HG02588 (cell line): Measurements from ENCODE around the gene ERLIN1.

ENCODE experiments used
- ATAC-seq: cut with Tn5 transposase; IDR thresholded peaks from one replicate; pipeline ENCODE4 v1.9.1; 2021; ENCODE audit warnings: mild to moderate bottlenecking, moderate library complexity; ENCODE audit not compliant: unreplicated experiment

Gene ERLIN1

DNA sequence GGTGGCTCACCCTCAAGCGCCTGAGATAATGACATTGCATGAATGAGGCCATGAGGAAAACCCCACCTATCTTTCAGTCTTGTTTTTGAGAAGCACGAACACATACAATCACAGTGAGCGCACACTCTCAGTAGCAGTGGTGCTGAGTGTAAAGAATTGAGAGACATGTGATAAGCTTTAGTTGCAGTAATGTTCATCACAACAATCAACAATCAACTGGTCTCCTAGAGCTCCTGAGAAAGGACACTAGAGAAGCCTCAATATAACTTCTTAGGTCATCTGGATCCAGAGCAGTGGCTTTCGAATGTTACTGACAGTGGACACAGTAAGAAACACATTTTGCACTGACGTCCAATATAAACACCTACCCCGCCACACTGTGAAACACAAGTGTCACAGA lies 12.8 kb downstream of the ERLIN1 start:
- ATAC-seq = no peak

DNA sequence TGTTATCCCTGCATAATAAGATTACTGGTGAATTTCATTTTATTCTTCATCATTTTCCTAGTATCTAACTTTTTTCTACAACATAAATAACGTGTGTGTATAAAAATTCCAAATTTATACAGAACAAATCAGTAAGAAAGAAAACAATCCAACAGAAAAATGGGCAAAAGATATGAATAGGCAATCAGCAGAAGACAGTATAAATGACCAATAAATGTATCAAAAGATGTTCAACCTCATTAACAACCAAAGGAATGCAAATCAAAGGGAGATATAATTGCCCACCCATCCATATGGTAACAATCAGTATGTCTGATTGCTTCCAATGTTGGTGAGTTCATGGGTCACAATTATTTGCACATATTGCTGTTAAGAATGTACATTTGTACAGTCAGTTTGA lies 13.5 kb downstream of the ERLIN1 start:
- ATAC-seq = no peak

DNA sequence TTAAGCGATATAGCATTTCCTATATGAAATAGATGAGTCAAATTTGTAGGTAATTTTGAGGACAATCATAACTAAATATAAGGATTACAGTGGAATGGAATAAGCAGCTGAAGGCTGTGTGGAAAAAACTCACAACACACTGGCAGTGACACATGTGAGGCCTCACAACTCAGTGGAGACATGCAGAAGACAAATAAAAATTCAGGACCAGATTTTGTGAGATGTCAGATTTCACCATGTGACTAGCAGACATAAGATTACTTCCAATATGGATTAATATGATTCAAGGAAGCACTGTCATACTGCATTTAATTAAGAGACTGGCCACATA lies 17.6 kb downstream of the ERLIN1 start:
- ATAC-seq = no peak

DNA sequence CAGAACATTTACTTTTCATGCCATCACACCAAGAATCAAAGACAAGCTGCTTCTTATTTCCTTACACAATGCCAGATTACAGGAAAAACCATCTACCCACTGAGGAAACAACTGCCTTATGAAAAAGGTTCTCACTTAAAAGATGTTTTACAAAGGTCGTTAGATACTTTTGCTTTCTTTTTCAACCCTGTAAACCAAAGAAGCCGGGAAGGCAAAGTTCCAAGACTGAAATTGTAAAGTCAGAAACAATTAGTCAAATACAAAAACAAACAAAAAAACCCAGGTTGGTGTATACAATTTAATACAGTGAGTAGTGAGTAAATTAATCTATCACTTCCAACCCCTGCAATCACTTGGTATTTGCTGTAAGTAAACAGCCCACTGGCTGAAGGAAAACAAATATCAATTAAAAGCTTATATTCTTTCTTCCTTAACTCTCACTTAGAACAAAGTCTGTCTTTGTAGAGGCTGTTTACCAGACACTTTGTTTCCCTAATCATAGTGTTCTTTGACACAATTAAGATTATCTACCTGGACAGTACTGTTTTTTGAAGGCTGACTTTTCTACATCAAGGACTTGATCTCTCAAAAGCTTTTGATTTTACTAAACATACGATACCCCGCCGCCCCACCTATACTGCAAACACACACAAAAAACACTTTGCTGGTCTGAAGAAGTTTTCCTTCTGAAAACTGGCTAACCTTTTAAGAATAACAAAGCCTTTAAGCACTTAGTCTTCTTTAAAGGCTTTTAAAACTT lies 18.1 kb downstream of the ERLIN1 start:
- ATAC-seq = no peak

DNA sequence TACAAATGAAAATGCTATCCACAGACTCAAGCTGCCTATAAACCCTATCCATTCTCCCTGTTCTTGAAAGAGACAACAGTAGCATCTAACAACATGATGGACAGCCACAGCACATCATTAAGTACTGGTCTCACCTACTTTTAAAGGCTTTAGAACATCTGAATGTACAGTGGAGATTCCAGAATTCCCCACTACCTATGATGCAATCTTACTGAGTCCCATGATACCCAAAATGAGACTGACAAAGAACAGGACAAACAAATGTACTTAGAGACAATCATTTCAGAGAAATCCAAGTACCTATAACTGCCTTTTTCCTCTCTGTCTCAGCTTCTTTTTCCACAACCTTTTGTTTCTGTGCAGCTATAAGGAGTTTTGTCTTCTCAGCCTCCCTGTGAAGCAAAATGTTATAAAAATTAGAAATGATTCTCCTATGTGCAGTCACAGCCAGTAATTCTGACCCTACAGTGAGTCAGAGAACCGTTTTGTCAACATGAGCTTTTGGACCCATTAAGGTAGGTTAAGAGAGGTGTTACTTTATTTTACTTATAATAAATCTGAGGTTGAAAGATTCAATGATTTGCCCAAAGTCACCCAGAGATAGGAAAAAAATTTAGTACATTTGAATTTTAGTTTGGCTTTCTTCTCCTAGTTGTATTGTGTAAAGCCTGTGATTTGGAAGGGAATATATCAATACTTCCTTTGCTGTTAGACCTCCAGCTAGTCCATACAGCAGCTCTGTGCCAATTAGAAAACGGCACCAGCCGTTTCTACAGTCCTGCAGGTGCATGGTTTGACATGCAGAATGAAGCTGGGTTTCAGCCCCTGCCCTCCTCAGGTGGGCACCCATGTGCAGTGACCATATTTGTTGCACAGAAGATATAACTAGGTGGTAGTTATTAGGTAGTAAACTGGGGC lies 21.9 kb downstream of the ERLIN1 start:
- ATAC-seq = no peak

DNA sequence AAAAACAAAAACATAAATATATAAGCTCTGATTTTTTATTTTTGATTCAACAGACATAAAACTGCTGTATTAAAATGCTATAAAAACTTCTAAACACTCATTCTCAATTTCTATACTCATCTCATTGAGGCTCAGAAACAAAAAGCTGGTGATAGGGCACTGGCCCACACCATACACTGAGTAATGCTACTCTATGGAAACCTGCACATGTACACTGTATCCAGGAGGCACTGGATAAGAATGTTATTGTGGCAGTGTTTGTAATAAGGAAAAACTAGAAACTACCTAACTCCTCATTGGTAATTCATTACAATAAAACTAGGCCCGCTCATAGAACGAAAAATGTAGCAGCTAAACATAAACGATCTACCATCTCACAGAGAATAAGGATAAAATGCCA lies 23.1 kb downstream of the ERLIN1 start:
- ATAC-seq = no peak

DNA sequence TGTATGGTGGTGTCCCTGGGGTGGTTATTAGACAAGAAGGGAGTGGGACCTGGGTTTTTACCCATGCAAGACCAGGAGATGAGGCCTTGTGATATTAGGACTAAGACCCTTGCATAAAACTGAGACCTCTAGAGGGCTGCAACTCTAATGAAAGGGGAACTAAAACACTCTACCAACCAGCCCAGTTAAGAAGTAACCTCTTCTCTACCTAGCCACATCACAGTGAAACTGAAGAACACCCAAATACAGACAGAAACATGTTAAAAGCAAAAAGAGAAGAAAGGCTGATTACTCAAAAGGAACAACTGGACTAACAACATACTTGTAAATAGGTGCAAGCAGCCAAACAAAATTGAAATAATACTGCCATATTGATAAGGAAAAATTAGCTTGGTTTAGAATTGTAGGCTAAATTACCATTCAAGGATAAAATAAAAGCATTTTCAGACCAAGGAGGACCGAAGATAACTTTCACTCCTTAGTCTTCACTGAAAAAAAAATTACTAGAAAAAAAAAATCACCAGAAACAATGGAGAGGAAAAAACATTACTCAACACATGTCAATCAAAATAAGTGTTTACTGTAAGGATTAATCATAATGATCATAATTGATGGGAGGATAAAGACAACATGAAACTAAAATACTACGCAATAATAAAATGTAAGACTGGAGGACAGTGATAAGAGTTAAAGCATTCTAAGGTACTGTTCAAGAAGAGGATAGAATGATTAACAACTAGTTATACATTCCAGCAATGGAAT lies 27.6 kb downstream of the ERLIN1 start:
- ATAC-seq = peak; percentile 90

DNA sequence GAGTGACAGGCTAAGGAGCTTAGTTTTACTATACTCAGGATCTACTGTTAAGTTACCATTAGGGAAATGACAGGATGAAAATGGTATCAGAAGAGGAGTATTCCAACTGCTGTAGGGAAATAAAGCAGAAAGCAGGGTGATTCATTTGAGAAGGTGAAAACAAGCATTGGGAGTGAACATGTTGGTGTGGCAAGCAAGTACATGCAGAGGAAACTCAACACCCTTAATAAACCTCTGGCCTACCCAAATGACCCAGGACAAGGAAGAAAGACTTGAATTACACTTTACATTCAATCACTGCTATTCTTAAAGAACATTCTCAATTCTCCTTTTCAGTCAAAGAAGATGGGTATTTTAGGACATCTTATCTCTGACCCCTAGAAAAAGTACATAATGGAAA lies 28.7 kb downstream of the ERLIN1 start:
- ATAC-seq = no peak

DNA sequence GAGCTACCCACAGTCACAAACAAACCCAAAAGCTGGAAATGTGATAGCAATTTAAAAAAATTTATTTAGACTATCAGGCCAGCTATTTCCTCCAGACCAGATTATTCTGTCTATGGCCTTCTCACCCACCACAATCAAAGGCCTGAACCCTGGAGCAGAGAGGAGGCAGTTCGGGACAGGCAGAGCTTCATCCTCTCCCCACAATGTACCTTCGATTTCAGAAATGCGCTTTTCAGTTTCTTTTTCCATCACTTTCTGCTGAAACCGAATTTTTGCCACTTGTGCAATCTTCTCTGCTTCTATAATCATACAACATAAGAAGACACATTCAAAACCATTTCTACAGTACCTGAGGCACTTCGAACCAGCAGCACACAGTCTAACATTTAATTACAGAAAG lies 29.9 kb downstream of the ERLIN1 start:
- ATAC-seq = no peak

DNA sequence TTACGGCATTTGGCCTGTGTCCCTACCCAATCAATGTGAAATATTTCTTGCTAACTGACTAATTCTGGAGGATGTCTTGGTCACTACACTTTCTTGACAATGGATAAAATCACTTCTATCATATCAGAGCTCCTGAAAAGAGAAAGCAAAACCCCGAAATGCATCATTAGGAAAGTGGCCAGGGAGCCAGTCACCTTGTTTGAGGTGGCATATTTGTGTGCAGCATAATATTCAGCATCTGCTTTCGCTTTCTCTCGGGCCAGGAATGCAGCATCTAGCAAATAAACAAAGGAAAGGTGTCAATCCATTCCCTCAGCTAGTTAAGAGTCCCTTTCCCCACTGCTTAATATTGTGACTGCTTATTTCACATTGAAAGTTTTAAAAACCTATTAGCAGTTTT lies 31.2 kb downstream of the ERLIN1 start:
- no peak for ATAC-seq

DNA sequence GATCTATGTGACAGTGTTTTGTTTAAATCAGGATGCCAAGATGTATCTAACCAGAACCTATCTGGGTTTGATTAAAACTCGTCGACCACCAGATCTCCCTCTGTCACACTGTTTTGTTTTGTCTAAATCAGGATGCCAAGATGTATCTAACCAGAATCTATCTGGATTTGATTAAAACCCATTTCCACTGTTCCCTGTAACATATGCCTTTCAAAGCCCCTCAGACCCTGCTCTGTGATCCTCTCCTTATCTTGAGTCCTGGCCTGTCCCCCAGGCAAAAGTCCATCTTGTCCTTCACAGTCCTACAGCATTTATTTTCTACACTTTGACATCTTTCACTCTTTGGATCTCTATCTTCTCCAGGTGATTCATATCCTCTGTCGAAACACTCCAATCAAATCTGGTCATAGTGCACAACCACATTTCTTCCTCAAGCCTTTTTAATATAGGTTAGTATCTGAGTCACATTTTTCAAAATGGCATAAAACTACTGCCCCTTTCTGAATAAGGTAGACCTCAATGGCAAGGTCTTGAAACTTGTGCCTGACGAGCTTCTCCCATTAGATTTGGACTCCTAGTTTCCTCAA lies 32.5 kb downstream of the ERLIN1 start:
- ATAC-seq = no peak

DNA sequence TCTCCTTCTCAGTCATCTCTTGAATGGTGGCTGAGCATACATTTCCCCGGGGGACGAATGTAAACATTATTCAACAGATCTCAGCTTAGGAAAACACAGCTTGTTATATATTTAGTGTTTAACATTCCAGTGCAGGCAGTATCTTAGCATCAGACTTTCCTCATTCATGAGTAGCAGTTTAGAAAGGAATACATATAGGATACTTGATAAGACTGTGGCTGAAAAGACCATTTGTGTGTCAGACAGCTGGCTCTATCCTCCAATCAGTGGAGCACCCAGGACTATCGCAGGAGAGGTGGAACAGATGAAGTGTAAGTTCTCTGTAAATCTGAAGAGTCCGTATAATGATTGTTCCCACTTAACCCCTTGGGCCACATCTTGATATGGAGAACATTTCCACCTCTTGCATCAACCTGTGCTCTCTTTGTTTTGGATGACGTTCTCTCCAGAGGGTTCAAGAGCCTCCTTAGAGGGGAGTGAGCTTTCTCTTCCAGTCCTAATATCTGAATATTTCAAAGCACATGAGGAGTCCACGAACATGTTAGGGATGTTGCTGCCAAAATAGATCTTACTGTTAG lies 34.0 kb downstream of the ERLIN1 start:
- no peak for ATAC-seq

DNA sequence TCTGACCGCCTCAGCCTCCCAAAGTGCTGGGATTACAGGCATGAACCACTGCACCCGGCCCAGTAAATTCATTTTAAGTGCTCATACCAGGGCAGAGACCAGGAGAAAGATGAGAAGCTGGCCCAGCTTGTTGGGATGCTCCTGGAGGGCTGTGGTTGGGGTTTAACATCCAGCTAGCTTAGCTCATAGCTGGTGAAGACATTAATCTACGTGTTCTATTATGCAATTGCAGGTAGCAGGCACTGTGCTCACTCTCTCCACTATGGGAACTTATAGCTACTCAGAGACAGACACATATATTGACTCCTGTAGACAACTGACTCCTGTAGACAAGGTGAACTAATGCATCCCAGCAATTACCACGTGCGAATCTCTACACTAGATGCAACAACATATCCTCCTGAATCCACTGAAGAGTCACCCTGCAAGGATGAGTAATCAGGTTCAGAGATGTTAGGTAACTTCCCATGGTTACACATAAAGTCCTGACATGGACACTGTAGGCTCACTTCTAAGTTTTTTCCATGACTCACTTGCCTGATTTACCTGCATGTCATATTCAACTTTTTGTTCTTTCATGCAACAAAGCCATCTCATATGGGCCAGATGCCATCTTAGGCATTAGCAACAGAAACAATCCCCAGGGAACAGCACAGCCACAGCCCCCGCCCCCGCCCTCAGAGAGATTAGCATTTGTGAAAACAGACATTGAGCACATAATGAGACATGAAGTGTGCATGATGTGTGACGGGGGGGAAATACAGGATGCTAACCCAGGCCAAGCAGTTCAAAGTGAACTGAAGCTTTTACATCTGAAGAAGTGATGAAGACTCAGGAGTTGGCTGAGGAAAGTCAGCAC lies 37.2 kb downstream of the ERLIN1 start:
- ATAC-seq = peak; percentile 55

DNA sequence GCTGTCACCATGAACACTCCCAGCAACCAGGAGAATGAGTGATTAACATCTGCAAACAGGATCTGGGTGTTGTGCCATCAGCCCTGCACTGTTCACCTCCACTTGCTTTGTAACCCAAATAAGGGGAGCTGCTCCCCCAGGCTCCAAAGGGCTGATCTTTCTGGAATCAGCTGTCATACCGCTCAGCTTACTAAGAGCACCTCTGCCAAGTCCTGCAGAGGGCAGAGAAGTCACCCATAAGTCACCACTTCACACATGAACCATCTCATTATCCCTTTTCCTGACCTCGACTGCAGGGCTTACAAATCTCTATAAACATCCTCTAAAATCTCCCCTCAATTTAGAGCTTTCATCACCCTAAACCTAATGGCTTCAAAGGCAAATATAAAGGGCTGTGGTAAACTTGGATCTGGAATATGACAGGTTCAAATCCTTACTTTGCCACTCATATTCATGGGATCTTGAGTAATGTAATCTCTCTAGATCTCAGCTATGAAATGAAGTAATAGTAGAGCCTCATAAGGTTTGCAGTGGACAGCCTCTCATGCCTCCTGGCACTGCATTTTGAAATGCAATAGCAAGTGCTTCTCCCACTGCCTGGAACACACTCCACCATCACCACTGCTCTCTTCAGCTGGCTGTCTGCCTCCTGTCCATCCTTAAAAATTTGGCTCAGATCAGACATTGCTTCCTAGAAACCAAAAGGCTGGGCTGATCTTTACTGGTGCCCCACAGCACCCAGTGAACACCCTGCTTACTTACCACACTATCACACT lies 38.8 kb downstream of the ERLIN1 start:
- no peak for ATAC-seq

DNA sequence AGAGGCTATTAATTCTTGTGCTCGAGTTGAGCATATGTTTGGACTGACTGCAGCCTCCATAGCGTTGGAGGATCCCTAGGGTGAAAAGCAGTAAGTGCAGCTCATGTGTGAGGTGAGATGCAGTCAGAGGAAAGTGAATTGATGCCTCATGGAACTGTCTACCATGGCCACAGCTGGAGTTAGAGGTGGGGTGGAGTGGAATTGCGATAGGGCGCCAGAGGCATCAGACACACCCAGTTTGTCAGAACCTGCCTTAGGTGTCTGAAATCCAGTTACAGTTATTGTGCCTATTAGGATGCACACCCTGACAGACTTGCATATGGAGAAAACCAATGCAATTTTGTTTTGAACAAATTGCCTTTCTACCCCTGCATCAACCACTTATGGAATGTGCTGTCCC lies 39.4 kb downstream of the ERLIN1 start:
- ATAC-seq = no peak

DNA sequence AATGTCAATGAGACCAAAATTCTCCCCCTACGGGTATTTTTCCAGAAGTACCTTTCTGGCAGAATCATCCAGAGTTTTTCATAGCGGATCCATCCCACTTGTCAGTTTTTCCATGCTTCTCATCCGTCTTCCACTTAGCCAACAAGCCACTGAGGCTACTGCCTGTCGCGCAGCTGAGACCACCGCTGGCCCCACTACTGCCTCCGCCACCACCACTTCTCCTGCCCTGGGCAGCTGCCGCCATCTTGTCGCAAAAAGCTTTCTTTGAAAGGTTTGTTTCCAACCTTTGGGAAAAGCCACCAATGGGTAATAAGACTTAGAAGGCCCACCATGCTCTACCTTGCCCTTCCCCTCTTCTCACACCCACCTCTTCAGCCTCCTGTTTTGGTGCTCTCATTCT lies 42.1 kb downstream of the ERLIN1 start:
- ATAC-seq = no peak

DNA sequence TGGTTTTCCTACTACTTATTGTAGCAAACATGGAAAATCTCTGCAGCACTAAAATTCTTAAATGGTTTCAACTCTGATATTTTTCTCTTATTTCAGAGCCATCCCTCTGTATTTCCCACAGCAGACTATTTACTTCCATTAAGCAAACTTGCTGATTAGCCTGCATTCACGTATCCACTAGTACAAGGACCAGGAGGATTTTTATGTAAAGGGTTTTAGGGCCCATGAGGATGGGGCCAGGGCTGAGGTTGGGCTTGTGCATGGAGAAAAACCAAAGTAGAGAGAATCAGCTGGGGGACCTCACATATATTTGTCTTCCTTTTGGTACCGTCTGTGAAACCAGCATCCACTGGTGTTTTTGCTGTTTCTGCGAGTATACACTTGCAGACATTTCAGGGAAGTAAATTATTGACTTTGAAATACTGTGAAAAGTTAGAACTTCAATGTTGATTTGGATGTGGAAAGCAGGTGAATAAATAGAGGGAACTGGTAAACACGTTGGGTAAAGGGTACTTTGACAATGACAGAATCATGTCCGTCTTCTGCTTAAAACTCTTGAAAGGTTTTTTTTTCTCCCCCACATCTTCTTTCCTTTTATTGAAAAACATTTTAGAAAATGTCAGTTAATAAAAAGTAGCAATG lies 44.3 kb downstream of the ERLIN1 start:
- ATAC-seq = no peak

DNA sequence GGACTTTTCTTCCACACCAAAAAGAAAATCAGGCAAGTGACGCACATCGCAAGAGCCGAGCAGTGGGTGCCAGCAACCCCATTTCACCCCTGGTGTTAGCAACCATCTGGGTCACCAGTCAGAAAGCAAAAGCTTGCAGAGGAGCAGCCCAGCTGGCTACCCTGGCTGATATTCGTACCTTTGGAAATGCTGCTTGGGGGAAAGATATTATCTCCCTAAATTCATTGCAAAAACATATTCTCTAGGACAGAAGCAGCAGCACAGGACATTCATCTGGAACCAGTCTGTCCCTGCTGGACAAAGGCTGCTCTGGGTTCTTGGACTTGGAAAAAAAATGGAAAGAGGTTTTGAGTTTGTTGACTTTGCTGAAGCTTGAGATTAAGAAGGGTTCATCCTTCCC lies 45.8 kb downstream of the ERLIN1 start:
- no peak for ATAC-seq
